Measurements from ENCODE around the gene PRDM2. TPM values are rescaled to one million over a fixed set of nuclear protein-coding genes. Genes with fewer than 3 reads are reported as not detected.

The PRDM2 gene
- total and polyA plus RNA-seq, 2 of the 13 experiments (the other 11 are each of a cell fraction or from before 2014, with no cell fraction given) = 4.0 to 6.5 TPM

DNA sequence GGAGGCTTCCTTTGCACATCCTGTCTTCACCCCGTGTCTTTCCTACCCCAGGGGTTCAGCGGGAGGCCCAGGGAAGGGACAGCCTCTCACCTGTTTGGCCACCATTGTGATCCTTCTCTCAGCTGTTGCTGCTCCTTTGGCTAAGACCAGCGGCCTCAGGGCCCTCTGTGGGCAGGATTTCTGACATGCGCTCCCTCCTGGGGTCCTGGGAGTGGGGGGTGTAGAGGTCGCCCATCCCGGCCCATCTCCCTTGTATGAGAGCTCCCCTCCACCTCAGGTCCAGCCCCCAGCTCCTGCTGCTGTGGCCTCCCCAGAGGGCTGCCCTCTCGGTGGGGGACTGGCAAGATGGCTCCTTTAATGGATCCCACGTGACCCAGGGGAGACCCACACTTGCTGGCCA, 120.5 kb downstream of the PRDM2 start:
- TF ChIP-seq, protein P1, sequence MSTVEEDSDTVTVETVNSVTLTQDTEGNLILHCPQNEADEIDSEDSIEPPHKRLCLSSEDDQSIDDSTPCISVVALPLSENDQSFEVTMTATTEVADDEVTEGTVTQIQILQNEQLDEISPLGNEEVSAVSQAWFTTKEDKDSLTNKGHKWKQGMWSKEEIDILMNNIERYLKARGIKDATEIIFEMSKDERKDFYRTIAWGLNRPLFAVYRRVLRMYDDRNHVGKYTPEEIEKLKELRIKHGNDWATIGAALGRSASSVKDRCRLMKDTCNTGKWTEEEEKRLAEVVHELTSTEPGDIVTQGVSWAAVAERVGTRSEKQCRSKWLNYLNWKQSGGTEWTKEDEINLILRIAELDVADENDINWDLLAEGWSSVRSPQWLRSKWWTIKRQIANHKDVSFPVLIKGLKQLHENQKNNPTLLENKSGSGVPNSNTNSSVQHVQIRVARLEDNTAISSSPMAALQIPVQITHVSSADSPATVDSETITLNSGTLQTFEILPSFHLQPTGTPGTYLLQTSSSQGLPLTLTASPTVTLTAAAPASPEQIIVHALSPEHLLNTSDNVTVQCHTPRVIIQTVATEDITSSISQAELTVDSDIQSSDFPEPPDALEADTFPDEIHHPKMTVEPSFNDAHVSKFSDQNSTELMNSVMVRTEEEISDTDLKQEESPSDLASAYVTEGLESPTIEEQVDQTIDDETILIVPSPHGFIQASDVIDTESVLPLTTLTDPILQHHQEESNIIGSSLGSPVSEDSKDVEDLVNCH (CRISPR knock-in tag; IDR thresholded peaks at IDR 0.05) = no peak
- TF ChIP-seq ZNF552 (CRISPR knock-in tag; IDR thresholded peaks at IDR 0.05; ENCODE audit: borderline replicate concordance) = no peak
- no peak for TF ChIP-seq SIX4 (CRISPR knock-in tag; IDR thresholded peaks at IDR 0.05)
- no peak for TF ChIP-seq KDM3A (CRISPR knock-in tag; IDR thresholded peaks at IDR 0.05; ENCODE audit: low read depth)
- TF ChIP-seq MXI1 (IDR thresholded peaks at IDR 0.05; ENCODE audit: borderline replicate concordance, low read depth, low read length) = no peak
- TF ChIP-seq NFATC3 (CRISPR knock-in tag; IDR thresholded peaks at IDR 0.05) = no peak
- no peak for TF ChIP-seq ATF1 (CRISPR knock-in tag; IDR thresholded peaks at IDR 0.05)
- no peak for TF ChIP-seq HES4 (CRISPR knock-in tag; IDR thresholded peaks at IDR 0.05; ENCODE audit: borderline replicate concordance)
- no peak for TF ChIP-seq FOXC1 (CRISPR knock-in tag; IDR thresholded peaks at IDR 0.05; ENCODE audit: borderline replicate concordance)
- no peak for TF ChIP-seq FOXM1 (CRISPR knock-in tag; IDR thresholded peaks at IDR 0.05)
- no peak for TF ChIP-seq ZNF713 (CRISPR knock-in tag; IDR thresholded peaks at IDR 0.05)
- TF ChIP-seq, protein P2, sequence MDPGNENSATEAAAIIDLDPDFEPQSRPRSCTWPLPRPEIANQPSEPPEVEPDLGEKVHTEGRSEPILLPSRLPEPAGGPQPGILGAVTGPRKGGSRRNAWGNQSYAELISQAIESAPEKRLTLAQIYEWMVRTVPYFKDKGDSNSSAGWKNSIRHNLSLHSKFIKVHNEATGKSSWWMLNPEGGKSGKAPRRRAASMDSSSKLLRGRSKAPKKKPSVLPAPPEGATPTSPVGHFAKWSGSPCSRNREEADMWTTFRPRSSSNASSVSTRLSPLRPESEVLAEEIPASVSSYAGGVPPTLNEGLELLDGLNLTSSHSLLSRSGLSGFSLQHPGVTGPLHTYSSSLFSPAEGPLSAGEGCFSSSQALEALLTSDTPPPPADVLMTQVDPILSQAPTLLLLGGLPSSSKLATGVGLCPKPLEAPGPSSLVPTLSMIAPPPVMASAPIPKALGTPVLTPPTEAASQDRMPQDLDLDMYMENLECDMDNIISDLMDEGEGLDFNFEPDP (CRISPR knock-in tag; conservative IDR thresholded peaks at IDR 0.05) = no peak
- TF ChIP-seq ZNF510 (CRISPR knock-in tag; IDR thresholded peaks at IDR 0.05; ENCODE audit: low read depth) = no peak
- no peak for TF ChIP-seq KLF6 (CRISPR knock-in tag; IDR thresholded peaks at IDR 0.05)
- no peak for TF ChIP-seq SYNCRIP (IDR thresholded peaks at IDR 0.05; ENCODE audit: insufficient read depth, low read depth, low read length)
- TF ChIP-seq, protein P3, sequence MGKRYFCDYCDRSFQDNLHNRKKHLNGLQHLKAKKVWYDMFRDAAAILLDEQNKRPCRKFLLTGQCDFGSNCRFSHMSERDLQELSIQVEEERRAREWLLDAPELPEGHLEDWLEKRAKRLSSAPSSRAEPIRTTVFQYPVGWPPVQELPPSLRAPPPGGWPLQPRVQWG (CRISPR knock-in tag; IDR thresholded peaks at IDR 0.05; ENCODE audit: borderline replicate concordance, low read depth) = no peak
- no peak for TF ChIP-seq MEIS2 (CRISPR knock-in tag; IDR thresholded peaks at IDR 0.05)
- POLR2A ChIA-PET = no interaction called here
- H3K36me3 ChIP-seq (replicated peaks in 1 of 2; ENCODE audit: control insufficient read depth in 1 of 2, insufficient read depth in 2 of 2, low read length in 2 of 2) = no peaks in the 10 kb centered on the region; a peak in 1 of 5 replicates
- H3K79me2 ChIP-seq (ENCODE audit: insufficient read depth, low read length) = no peaks in the 10 kb centered on the region
- H3K4me2 ChIP-seq (ENCODE audit: low read depth, low read length) = no peak overlapping the region
- intact Hi-C loops (cut with micrococcal nuclease; ENCODE audit: unreplicated experiment) = no loop called here
- no peak for ATAC-seq
- CTCF ChIA-PET (ENCODE audit: low intra/inter-chr PET ratio, low total read pairs) = no interaction called here
- H3K9ac ChIP-seq (ENCODE audit: insufficient read depth, low read depth, low read length) = no peak overlapping the region
- no peak for FAIRE-seq
- H3K4me3 ChIP-seq (replicated peaks in 1 of 3; ENCODE audit: insufficient read depth in 1 of 3, low read depth in 2 of 3, low read length in 3 of 3) = no peak overlapping the region
- H4K20me1 ChIP-seq (ENCODE audit: insufficient read depth, low read length) = no peaks in the 10 kb centered on the region
- 90% methylated on average over 2 of the region's 8 CpGs for WGBS (ENCODE audit: low lambda C conversion rate)
- no peaks in the 10 kb centered on the region for H3K9me3 ChIP-seq (ENCODE audit: low read length)
- no peaks in the 10 kb centered on the region for H3K27me3 ChIP-seq (ENCODE audit: control insufficient read depth in 1 of 2, insufficient read depth in 2 of 2, low read length in 2 of 2)
- no peak for DNase-seq (ENCODE audit: low spot score)
- H3K27ac ChIP-seq (ENCODE audit: extremely low read length, insufficient read depth, low read length) = no peak overlapping the region
- no peak overlapping the region for H2AFZ ChIP-seq (ENCODE audit: low read length)
- BruUV-seq (replicated peaks) = no TSS peak
- H3K4me1 ChIP-seq (ENCODE audit: insufficient read depth, low read length) = no peaks in the 10 kb centered on the region
- in situ Hi-C loops (cut with HindIII; ENCODE audit: extremely low pct_ligation_motif_present, low pct_unique_long_range_greater_than_20kb) = no loop called here

Measured in HepG2 (cell line).